22Rv1 (cell line): ENCODE results near the gene FAT2.

Experiments
- ZFX ChIP-seq: fragments of 450-650 bp; IDR thresholded peaks from 2 replicates; pipeline ENCODE4 v1.6.1; 2017; ENCODE audit warnings: antibody characterized with exemption, borderline replicate concordance
- TF ChIP-seq, protein P1 (sequence below): fragments of 450-650 bp; IDR thresholded peaks from 2 replicates; pipeline ENCODE4 v1.5.1; 2017; ENCODE audit warnings: mild to moderate bottlenecking

DNA sequence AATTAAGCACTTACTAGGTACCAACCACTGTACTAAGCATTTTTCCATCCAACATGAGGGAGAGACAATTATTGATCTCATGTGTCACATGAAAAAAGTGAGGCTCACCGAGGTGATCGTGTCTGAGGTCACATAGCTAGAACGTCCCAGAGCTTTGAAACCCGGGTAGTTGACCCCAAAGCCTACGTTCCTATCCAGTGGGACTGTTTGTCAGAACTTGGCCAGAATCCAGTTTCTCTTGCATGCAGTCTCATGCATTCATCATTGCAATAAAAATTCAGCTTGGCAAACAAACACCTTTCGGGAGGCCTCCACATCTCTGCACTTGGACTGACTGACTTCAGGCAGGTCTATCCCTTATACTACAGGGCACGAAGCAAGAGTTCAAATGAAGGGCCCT is 23.4 kb upstream of the FAT2 start:
- TF ChIP-seq, protein P1, sequence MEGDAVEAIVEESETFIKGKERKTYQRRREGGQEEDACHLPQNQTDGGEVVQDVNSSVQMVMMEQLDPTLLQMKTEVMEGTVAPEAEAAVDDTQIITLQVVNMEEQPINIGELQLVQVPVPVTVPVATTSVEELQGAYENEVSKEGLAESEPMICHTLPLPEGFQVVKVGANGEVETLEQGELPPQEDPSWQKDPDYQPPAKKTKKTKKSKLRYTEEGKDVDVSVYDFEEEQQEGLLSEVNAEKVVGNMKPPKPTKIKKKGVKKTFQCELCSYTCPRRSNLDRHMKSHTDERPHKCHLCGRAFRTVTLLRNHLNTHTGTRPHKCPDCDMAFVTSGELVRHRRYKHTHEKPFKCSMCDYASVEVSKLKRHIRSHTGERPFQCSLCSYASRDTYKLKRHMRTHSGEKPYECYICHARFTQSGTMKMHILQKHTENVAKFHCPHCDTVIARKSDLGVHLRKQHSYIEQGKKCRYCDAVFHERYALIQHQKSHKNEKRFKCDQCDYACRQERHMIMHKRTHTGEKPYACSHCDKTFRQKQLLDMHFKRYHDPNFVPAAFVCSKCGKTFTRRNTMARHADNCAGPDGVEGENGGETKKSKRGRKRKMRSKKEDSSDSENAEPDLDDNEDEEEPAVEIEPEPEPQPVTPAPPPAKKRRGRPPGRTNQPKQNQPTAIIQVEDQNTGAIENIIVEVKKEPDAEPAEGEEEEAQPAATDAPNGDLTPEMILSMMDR = no peak
- TF ChIP-seq ZFX = no peak
